K562 (cell line): Measurements from ENCODE around the gene CMBL. TPM values are rescaled to one million over a fixed set of nuclear protein-coding genes. Genes with fewer than 3 reads are reported as not detected.

Experiments used
- ARID3A ChIP-seq: IDR thresholded peaks from 2 replicates; pipeline ENCODE4 v1.6.1; 2012; ENCODE audit warnings: low read depth, low read length, improper control_type of control experiment, borderline replicate concordance
- GTF3C2 ChIP-seq: IDR thresholded peaks from 3 replicates; pipeline ENCODE4 v1.6.1; 2011; ENCODE audit warnings: borderline replicate concordance, mild to moderate bottlenecking, moderate library complexity; ENCODE audit not compliant: insufficient read length; ENCODE audit errors: extremely low read depth
- HDAC2 ChIP-seq: fragments of 450-650 bp; IDR thresholded peaks from 2 replicates; pipeline ENCODE4 v1.6.1; 2016; ENCODE audit warnings: mild to moderate bottlenecking
- HNRNPL ChIP-seq: fragments of 200-400 bp; formaldehyde crosslinking; IDR thresholded peaks from 2 replicates; pipeline ENCODE4 v1.6.1; 2017; ENCODE audit warnings: low read depth, mild to moderate bottlenecking, low read length
- IRF1 ChIP-seq: sonication (generic); formaldehyde crosslinking; IDR thresholded peaks from 2 replicates; pipeline ENCODE4 v1.8.0; 2022; ENCODE audit warnings: missing genetic modification reagents, mild to moderate bottlenecking, borderline replicate concordance
- KAT8 ChIP-seq: fragments of 450-650 bp; IDR thresholded peaks from 2 replicates; pipeline ENCODE4 v1.6.1; 2016; ENCODE audit warnings: low read depth, mild to moderate bottlenecking
- MTF1 ChIP-seq: fragments of 250-450 bp; sonication (Bioruptor Pico); IDR thresholded peaks from 2 replicates; pipeline ENCODE4 v1.9.0; 2021; ENCODE audit warnings: moderate library complexity, mild to moderate bottlenecking, inconsistent platforms, borderline replicate concordance
- NBN ChIP-seq: fragments of 450-650 bp; IDR thresholded peaks from 2 replicates; pipeline ENCODE4 v1.6.1; 2016; ENCODE audit warnings: low read depth, mild to moderate bottlenecking
- NCOA2 ChIP-seq, 2 experiments: fragments of 450-650 bp; IDR thresholded peaks; 2 replicates each; pipeline ENCODE4 v1.6.1; 2018; ENCODE audit warnings: mild to moderate bottlenecking in 2 of 2, moderate library complexity in 1 of 2; ENCODE audit not compliant: partially characterized antibody in 2 of 2
- NFXL1 ChIP-seq: fragments of 450-650 bp; formaldehyde crosslinking; IDR thresholded peaks from 2 replicates; pipeline ENCODE4 v1.4.0; 2021; ENCODE audit warnings: mild to moderate bottlenecking
- NR2F6 ChIP-seq: fragments of 450-650 bp; formaldehyde crosslinking; IDR thresholded peaks from 2 replicates; pipeline ENCODE4 v1.4.0; 2020; ENCODE audit warnings: mild to moderate bottlenecking
- PTBP1 ChIP-seq: fragments of 200-400 bp; formaldehyde crosslinking; IDR thresholded peaks from 2 replicates; pipeline ENCODE4 v1.6.1; 2017; ENCODE audit warnings: low read depth, low read length
- PTRF ChIP-seq: fragments of 450-650 bp; IDR thresholded peaks from 2 replicates; pipeline ENCODE4 v1.6.1; 2016; ENCODE audit warnings: mild to moderate bottlenecking, missing genetic modification characterization, missing compliant biosample characterization
- RREB1 ChIP-seq: fragments of 250-450 bp; sonication (Bioruptor Pico); IDR thresholded peaks from 2 replicates; pipeline ENCODE4 v1.4.0; 2020
- TAL1 ChIP-seq: fragments of 450-650 bp; IDR thresholded peaks from 2 replicates; pipeline ENCODE4 v1.6.1; 2016; ENCODE audit warnings: mild to moderate bottlenecking
- ZNF76 ChIP-seq: fragments of 250-450 bp; sonication (Bioruptor Pico); IDR thresholded peaks from 2 replicates; pipeline ENCODE4 v1.4.0; 2020; ENCODE audit warnings: mild to moderate bottlenecking, moderate library complexity, borderline replicate concordance
- ZNF79 ChIP-seq: fragments of 250-450 bp; sonication (Bioruptor Pico); IDR thresholded peaks from 2 replicates; pipeline ENCODE4 v1.4.0; 2020; ENCODE audit warnings: low read depth, mild to moderate bottlenecking, moderate library complexity
- polyA plus RNA-seq, 8 experiments: library from polyadenylated mRNA; depleted of rRNA in 4 of 8; stranded (reverse) in 5 of 8; unstranded in 3 of 8; fragments of >200 nt; fragmentation: Nextera tagmentation in 2 of 8; fragmentation: Illumina TruSeq in 1 of 8; extraction: Ambion mirVana in 2 of 8; extraction: Trizol in 1 of 8; gene quantifications; 2 replicates each; pipeline versions ENCODE4 v1.2.1 to v1.2.3, GENCODE V29; 2011 to 2014; ENCODE audit warnings: inconsistent platforms in 1 of 8, missing spikeins in 1 of 8
- total RNA-seq, 7 experiments: library from RNA; depleted of rRNA in 6 of 7; stranded (reverse); fragments of >200 nt in 6 of 7; fragmentation: Illumina TruSeq in 2 of 7; extraction: Trizol in 2 of 7; gene quantifications; 2 replicates each; pipeline versions ENCODE4 v1.2.1 to v1.2.3, GENCODE V29; 2011 to 2021; ENCODE audit warnings: low replicate concordance in 1 of 7

The CMBL gene
- total and polyA plus RNA-seq, 9 of the 15 experiments (the other 6 are each of a cell fraction or from before 2014, with no cell fraction given) = 22.6 to 192 (median 71.1) TPM

GRCh38 chr5:10303699-10304170 lies 4.0 kb downstream of the CMBL start (continued):
- TF ChIP-seq NR2F6 (CRISPR knock-in tag) = 0 out of 2 replicates have a peak, but pooled peaks have one; percentile 75
- peak; percentile 87; the same call in 1 of the 2 replicates for TF ChIP-seq RREB1 (CRISPR knock-in tag)
- TF ChIP-seq GTF3C2 = no peak
- no peak for TF ChIP-seq NCOA2 (IDR thresholded peaks at IDR 0.05; ENCODE audit: partially characterized antibody in 2 of 2)
- peak; percentile 71; the same call in 1 of the 2 replicates for TF ChIP-seq MTF1
- TF ChIP-seq KAT8 = no peak
- peak; percentile 51; the same call in 1 of the 2 replicates for TF ChIP-seq TAL1
- TF ChIP-seq ARID3A = peak; percentile 61; the same call in 1 of the 2 replicates
- TF ChIP-seq PTBP1 = no peak
- TF ChIP-seq PTRF = peak; percentile 73; the same call in 1 of the 2 replicates
- TF ChIP-seq NBN = 0 out of 2 replicates have a peak, but pooled peaks have one; percentile 48
- TF ChIP-seq ZNF76 (CRISPR knock-in tag) = peak; percentile 95
- TF ChIP-seq HDAC2 = peak; percentile 88
- no peak for TF ChIP-seq IRF1 (CRISPR knock-in tag)
- peak; percentile 87 for TF ChIP-seq NFXL1
- no peak for TF ChIP-seq HNRNPL
- peak; percentile 76 for TF ChIP-seq ZNF79 (CRISPR knock-in tag)
